Measurements from ENCODE around the gene SUN3.

SUN3 gene

DNA sequence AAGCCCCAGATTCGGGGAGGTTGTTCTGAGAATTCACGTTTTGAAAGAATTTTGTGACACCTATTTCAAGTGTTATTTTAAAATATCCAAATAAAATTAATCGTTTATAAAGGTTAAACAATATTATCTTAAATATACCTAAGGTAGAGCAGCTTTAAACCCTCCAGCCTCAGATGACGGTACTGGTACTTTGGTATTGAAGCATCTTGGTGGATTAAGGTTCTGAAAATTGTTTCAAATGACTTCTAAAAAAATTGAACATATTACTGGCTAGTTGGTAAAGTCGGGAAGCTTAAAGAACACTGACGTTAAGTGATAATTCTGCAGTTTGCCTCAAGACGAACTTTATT is 49.1 kb downstream of the SUN3 start:
- TF ChIP-seq CTCF (IDR thresholded peaks at IDR 0.05; ENCODE audit: low read length, missing control alignments) = no peak
- no peak for DNase-seq (ENCODE audit: low read depth)
- H3K4me3 ChIP-seq (replicated peaks; ENCODE audit: low read depth, low read length) = peak overlapping the region; percentile 74

- H3K4me3 ChIP-seq (replicated peaks; ENCODE audit: low read depth, low read length) = peak within 1 kb of the TSS; percentile 74
- TF ChIP-seq CTCF (IDR thresholded peaks at IDR 0.05; ENCODE audit: low read length, missing control alignments) = no peak
- peak; percentile 88 for DNase-seq (ENCODE audit: low read depth)
Measured at GRCh38 chr7:47979145-47979831, 49.6 kb downstream of the SUN3 start, which contains the start of gene HUS1. Gene HUS1, minus strand, starts transcription at chr7:47979615. Its CDS starts 96 bp downstream, at chr7:47979519.

GRCh38 chr7:47978790-47979144 is 50.1 kb downstream of the SUN3 start:
- H3K4me3 ChIP-seq (replicated peaks; ENCODE audit: low read depth, low read length) = peak overlapping the region; percentile 74
- no peak for TF ChIP-seq CTCF (IDR thresholded peaks at IDR 0.05; ENCODE audit: low read length, missing control alignments)
- DNase-seq (ENCODE audit: low read depth) = no peak

DNA sequence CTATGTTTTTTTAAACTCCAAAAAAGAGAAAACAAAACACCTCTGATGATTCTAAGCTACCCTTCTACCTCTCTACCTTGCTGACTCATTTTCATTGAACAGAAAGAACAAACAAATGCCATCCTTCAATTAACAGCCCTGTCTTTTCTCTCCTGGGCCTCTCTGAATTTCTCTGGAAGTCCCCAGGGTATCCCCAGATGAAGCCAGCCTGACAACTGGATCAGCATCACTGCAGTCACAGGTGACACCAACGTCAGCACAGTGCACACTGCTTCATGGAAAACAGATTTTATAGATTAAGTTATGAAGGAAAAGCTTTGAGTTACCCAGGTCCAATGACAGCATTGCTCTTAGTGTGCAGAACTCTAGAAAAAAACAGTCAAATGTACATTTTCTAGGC is 55.2 kb downstream of the SUN3 start:
- DNase-seq (ENCODE audit: low read depth) = no peak
- no peak overlapping the region for H3K4me3 ChIP-seq (replicated peaks; ENCODE audit: low read depth, low read length)
- no peak for TF ChIP-seq CTCF (IDR thresholded peaks at IDR 0.05; ENCODE audit: low read length, missing control alignments)

DNA sequence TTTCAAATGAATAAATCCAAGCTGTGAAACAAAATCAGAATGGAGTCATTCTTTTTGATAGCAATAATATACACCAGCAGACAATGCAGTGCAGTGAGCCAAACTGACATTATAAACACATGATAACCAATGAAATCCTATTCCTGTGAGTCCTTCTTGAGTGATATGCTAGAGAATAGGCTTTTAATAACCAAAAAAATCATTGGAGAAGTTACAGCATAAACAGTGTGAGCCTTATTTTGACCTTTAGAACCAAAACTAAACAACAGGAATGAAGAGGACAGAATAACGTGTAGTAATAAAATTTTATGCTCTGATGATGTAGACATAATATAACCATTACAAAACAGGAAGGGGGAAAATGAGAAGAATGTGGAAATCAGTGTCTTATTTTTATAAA is 58.1 kb downstream of the SUN3 start:
- DNase-seq (ENCODE audit: low read depth) = no peak
- H3K4me3 ChIP-seq (replicated peaks; ENCODE audit: low read depth, low read length) = no peak overlapping the region
- TF ChIP-seq CTCF (IDR thresholded peaks at IDR 0.05; ENCODE audit: low read length, missing control alignments) = no peak

- peak; percentile 79 for DNase-seq (ENCODE audit: low read depth)
- peak; percentile 100 for TF ChIP-seq CTCF (IDR thresholded peaks at IDR 0.05; ENCODE audit: low read length, missing control alignments)
- H3K4me3 ChIP-seq (replicated peaks; ENCODE audit: low read depth, low read length) = no peak overlapping the region
Measured at GRCh38 chr7:47968847-47969774, 59.8 kb downstream of the SUN3 start.

Data from fibroblast of pulmonary artery (primary cell).